GM18517 (cell line): ENCODE measurements around the gene SYNDIG1.
"Not testable (repeated sequence)": the region's sequence is repeated elsewhere in the genome, so short reads cannot be mapped to it uniquely, and the experiment has no call there.

Source experiments
- ATAC-seq: cut with Tn5 transposase; IDR thresholded peaks from one replicate; pipeline ENCODE4 v1.9.1; 2021; ENCODE audit warnings: mild to moderate bottlenecking, moderate library complexity; ENCODE audit not compliant: unreplicated experiment

The SYNDIG1 gene

DNA sequence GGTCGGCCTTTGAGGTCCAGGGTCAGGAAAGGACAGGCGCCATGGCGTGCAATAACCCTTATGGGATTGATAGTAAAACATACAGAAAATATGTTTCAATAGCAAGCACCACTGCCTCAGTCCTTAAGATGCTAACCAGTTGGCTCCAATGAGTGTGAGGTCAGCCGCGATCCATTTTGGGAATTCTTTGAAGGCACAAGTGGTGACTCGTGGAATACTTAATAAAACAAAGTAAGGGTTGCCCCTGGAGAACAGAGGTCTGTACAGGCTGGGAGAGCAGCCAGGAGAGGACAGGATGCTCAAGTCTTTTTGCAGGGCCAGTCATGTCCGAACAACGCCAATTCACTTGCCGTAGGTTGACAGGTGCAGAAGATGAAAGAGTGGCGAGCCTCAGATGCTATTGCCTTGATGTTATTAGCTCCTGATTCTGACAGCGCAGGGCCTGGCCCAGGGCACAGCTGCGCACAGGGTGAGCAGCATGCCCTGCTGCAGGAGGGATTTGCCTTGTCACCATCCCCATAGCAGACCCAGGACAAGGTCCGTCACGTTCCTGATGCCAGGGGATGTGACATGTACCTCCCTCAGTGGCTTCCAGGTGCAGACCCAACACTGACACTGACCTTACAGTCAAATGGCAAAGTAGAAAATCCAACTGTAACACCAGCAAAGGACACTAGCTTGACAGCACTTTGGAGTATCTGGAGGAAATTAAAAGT lies 21.8 kb downstream of the SYNDIG1 start:
- no peak for ATAC-seq

- ATAC-seq: no peak
These were observed 22.7 kb downstream of the SYNDIG1 start for GRCh38 chr20:24492031-24492607.

GRCh38 chr20:24492698-24493097 lies 23.3 kb downstream of the SYNDIG1 start:
- no peak for ATAC-seq

GRCh38 chr20:24493181-24493580 lies 23.8 kb downstream of the SYNDIG1 start:
- ATAC-seq: no peak

DNA sequence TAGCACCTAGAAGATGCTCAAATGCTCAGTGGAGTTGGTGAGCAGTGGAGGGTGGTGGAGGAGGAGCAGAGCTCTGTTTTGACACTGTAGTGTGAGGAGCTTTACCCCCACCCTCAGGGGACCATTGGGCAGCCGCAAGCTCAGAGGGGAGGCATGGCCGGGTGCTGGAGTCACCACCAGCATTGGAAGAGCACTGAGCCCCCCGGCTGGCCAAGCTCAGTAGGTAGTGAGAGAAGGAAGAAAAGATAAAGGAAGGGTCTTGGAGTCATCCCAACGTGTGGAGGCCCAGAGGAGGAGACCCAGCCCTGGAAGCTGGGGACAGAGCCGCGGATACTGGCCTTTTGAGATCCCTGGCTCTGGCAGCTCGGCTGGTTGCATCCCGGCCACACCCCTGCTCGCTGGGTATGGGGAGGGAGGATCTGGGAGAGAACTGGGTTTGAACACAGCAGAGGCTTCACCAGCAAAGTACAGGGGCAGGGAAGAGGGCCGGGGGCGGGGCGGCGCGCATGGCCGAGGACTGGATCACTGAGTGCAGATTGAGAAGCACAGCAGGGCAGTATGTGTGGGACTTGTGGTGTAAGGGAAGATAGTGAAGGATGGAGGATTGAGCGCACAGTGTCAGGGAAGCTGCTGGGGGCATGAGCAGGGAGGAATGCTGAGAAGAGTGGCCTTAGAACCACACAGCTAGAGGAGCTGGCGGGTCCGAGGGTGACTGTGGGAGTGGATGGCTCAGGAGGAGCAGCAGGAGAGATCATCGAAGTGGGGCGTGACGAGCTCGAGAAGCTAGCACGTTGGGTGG lies 24.4 kb downstream of the SYNDIG1 start:
- no peak for ATAC-seq

DNA sequence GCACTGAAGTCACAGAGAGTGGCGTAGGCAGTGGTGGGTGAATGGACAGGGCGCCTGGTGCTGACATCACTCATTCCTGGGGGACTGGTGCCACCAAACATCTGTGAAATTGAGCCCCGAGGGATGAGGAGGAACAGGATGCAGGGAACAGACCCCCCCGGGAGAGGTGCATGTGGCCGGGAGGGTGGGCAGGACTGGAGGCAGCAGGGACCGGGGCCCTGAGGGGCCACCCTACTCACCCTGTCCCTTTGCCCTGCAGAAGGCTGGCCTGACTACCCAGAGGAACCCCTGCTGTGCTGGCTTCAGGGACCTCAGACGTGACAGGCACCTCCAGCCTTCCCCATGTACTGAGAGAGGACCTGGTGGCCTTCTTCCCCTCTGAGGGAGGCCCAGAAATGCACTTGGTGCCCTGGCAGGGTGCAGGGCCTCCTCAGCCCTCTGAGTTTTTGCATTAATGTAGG lies 25.1 kb downstream of the SYNDIG1 start:
- ATAC-seq: no peak

DNA sequence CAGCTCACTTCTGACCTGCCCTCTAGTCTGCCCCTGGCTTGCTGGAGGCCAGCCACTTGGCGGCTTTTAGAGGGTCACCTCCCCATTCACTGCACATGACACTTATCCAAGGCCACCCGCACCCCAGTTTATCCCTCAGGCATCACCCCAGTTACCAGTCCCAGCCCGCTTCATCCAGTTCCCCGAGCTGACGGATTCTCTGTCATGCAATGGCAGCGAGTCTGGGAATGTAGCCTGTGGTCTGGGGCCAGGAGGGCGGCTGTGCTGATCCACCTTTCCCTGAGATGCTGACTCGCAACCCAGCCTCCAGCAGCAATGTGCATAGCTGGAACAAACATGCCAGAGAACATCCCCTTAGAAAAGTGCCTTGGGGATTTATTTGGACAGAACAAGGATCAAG lies 25.8 kb downstream of the SYNDIG1 start:
- ATAC-seq: no peak

- ATAC-seq: no peak
These were observed 28.4 kb downstream of the SYNDIG1 start for GRCh38 chr20:24497851-24498250.

- no peak for ATAC-seq
These were observed 29.2 kb downstream of the SYNDIG1 start for GRCh38 chr20:24498641-24499040.

GRCh38 chr20:24499472-24499871 lies 30.0 kb downstream of the SYNDIG1 start:
- ATAC-seq: no peak

DNA sequence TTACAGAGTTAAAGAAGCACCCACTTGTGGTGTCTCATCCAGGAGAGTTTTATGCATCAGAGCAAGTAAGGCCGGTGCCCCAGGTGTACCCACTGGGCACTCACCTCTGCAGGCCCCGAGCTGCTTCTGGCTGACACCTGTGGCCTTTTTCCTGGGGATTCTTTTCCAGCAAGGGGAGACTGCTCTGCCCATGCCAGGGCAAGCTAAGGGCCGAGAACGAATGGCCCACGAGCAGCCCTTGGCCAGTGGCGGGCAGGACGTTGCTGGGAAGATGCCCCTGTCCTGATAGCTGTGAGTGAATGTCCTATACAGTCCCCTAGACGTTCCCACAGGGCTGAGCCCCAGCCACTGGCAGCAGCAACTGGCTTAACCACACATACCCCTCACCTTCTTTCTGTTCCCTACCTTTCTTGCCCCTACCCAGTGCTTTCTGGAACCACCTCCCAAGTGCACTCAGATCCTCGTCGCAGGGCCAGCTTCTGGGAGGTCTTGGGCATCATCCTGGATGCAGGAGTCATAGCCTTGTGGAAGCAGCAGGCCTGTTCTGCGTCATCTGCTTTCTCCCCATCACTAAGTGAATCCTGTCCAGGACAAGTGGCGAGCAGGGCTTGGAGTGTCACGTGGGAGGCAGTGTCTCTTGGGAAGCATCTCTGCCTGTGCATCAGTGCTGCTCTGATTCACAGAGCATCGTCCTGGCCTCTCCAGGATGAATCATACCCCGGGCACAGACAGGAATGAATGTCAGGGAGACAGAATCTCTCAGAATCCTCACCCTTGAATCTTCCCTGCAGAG lies 32.5 kb downstream of the SYNDIG1 start:
- ATAC-seq: no peak

DNA sequence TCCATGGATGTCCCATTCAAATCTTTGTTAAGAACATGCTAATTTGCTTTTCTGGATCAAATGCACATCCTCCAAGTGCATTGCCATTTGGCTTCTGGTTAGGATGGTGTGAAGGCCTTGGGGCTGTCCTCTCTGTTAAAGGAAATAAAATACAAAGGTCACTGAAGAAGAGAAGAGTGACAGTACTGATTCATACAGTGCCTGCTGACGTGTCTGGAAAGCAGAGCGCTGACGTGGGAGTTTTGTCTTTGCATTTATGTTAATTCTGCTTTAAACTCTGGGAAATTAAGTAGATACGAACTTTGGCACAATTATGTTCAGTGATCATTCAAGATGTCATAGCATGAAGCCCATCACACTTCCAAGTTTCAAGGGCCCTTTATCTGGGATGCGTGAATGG lies 33.2 kb downstream of the SYNDIG1 start:
- ATAC-seq: no peak

GRCh38 chr20:24503352-24503931 lies 34.0 kb downstream of the SYNDIG1 start:
- ATAC-seq: no peak

DNA sequence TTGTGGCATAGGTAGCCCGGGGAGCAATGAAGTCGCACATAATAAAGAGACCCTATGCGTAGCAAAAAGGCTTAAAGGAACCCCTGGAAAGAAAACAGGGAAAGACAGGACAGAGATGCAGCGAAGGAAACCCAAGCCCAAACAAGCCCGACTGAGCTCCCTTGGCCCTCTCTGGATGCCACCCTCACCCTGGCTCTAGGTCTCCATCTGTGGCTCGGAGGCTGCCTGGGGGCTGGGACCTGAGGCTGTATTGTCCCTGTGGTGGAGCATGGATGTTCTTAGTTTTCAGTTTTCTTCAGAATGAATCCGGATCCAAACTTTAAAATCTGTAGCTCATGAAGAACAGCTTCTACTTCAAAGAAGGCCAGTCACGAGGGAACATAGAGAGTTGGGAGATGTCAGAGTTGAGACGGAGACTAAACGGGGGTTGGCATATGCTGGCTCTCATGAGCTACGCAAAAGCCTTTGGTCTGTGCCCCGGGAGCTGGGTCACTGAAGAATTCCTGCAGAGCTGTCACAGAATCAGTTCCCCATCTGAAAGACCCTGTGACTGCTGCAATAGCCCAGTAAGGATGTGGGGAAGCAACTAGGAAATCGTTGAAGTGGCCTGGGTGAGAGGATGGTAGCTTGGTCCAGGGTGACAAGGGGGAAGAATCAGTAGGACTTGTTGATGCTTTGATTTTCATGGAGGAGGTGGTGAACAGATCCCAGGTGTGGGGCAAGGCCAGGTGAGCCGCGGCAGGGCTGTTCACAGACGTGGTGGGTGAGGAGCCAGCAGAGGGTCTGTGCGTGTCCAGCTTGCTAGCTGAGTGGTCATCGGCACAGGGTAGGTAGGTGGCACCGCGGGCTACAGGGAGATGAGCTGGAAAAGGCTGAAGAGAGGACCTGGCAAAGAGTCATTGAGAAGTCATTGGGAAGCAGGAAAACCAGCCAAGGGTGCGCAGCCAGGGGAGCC lies 35.2 kb downstream of the SYNDIG1 start:
- ATAC-seq: no peak

DNA sequence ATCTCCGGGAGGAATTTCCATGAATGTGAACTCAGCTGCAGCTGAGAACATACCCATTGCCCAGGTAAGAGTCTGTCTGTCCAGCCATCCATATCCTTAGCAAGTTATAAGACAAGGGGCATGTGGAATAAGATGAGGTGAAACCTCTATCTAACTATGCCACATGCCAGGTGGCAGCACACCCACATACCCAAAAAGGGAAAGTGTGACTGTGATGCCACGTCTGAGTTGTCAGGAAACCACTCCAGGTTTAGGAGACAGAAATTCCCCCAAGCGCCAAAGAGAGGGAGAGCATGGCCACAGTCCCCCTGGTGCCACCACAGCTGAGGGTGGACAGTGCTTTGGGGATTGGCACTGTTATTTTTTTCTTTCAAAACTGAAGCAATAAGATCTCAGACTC lies 36.7 kb downstream of the SYNDIG1 start:
- ATAC-seq: no peak

DNA sequence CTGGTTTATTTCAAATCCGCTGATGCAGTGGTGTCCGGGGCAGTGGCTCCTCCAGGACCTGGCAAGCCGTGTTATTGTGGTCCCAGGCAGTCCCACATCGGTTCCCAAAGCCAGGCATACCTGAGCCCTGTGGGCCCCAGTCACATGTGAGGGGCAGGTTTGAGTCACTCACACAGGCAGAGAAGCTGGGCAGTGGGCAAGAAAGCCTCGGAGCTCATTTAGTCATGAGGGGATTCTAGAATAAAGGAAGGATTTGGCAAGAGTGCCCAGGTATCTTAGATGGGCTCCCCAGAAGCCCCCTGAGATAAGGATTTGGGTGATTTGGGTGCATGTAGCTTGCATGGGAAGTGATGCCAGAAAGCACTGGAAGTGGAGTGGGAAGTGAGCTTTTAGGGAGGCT lies 37.3 kb downstream of the SYNDIG1 start:
- no peak for ATAC-seq

DNA sequence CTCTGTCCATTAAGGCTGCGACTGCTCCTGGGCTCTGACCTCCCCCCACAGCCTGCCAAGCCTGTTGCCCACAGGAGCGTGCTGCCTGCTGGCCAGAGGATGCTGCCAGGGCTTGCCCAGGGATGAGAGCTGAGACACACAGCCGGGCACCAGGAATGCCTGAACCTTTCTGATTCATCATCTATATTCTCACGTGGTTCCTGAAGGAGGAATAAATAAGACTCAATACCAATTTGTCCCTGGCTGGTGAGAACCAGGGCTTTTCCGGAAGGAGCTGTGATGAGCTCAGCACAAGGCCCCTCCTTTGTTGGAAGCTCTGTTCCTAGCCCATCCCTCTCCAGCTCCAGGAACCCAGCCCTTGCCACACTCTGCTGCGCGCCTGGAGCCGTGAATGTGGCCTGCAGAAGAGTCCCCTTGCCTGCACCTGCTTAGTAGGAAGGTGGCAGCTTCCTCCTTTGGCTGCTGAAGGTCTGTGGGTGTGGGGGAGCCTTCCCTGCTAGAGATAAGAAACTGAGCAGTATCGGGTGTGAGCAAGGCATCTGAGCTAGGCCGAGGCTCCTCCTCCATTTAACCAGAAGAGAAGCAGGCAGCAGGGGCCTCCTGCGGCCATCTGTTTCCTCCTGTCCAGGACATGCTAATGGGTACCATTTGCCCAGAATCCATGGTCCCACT lies 37.9 kb downstream of the SYNDIG1 start:
- no peak for ATAC-seq

GRCh38 chr20:24512441-24512840 lies 43.0 kb downstream of the SYNDIG1 start:
- not testable (repeated sequence) for ATAC-seq

DNA sequence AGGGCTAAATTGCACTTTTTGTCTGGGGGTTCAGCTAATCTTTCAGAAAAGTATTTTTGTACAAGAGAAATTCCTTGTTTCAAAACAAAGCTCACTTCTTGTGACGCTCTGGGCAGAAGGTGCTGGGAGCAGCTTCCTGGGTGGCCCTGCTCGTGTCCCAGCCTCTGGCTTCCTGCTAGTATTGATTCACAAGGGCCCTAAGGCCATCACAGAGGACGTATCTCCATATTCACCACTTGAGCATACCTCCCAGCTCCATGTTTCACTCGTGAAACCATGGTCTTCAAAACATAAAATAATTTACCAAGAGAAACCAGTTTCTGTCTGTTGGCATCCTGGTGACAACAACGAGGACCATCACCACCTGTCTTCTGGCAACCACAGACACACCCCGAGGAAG lies 49.1 kb downstream of the SYNDIG1 start:
- no peak for ATAC-seq
